Thyroid gland (tissue), 4 donors: ENCODE measurements around the gene SH2D1A.

Source experiments
- POLR2A ChIP-seq, 2 donors: fragments of 450-650 bp; IDR thresholded peaks; one replicate each; pipeline ENCODE4 v1.6.1; 2017; ENCODE audit warnings: antibody characterized with exemption in 2 of 2, mild to moderate bottlenecking in 2 of 2, moderate library complexity in 1 of 2
- TF ChIP-seq, protein P1 (sequence below), 6 experiments: fragments of 200-600 bp in 3 of 6; fragments of 450-650 bp in 3 of 6; sonication (generic) in 3 of 6; IDR thresholded peaks; one replicate each; pipeline ENCODE4 v1.5.1; 2016 to 2019; ENCODE audit warnings: antibody characterized with exemption in 6 of 6, mild to moderate bottlenecking in 2 of 6, inconsistent platforms in 1 of 6, moderate library complexity in 1 of 6

DNA sequence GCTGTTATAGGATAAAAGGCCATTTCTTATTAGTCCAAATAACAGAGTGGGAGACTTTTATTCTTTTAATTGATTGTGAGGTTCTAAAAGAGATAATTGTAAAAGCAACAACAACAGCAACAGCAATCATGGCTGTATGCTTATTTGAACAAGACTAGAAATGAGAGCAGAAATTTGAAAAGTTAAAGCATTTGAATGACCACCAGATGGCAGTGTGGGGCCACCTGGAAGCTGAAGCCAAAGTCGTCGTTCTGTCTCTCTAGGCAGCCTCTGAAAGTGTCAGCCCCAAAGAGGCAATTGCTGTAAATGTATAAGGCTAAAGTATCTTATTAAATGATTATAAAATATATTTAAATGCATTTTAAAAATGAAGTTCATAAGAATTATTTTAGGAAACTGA, 42.2 kb downstream of the SH2D1A start:
- TF ChIP-seq, protein P1, sequence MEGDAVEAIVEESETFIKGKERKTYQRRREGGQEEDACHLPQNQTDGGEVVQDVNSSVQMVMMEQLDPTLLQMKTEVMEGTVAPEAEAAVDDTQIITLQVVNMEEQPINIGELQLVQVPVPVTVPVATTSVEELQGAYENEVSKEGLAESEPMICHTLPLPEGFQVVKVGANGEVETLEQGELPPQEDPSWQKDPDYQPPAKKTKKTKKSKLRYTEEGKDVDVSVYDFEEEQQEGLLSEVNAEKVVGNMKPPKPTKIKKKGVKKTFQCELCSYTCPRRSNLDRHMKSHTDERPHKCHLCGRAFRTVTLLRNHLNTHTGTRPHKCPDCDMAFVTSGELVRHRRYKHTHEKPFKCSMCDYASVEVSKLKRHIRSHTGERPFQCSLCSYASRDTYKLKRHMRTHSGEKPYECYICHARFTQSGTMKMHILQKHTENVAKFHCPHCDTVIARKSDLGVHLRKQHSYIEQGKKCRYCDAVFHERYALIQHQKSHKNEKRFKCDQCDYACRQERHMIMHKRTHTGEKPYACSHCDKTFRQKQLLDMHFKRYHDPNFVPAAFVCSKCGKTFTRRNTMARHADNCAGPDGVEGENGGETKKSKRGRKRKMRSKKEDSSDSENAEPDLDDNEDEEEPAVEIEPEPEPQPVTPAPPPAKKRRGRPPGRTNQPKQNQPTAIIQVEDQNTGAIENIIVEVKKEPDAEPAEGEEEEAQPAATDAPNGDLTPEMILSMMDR (IDR thresholded peaks at IDR 0.05): peak in 5 of 6 experiments; percentile 5 to 61 (median 45)
- no peak for TF ChIP-seq POLR2A (IDR thresholded peaks at IDR 0.05)
